A549 treated with GW870086 at 1 μM for 4 hours (cell line): ENCODE measurements around the gene MPLKIP. TPM values are rescaled to one million over a fixed set of nuclear protein-coding genes. Genes with fewer than 3 reads are reported as not detected.

Source experiments
- total RNA-seq: library from RNA; stranded (reverse); fragments of 200-300 nt; extraction: Qiagen RNA extraction; gene quantifications from 5 replicates; pipeline ENCODE4 v1.2.3, GENCODE V29; 2022; ENCODE audit warnings: low read depth

MPLKIP gene
- total RNA-seq = 35.5 to 42.5 TPM (median 40.0 TPM) in 5 replicates

GRCh38 chr7:40134428-40135316 is at the start of gene MPLKIP, which contains the start of gene SUGCT:
Gene MPLKIP (minus strand): TSS chr7:40134622. CDS start chr7:40134567, 55 bp downstream.
Gene SUGCT (plus strand): TSS chr7:40135005.

Other genes starting within 250 kb of the MPLKIP start
- 19.2 to 21.3 TPM (median 20.8 TPM) in 5 replicates for gene CDK13, start 184.4 kb downstream of the MPLKIP start, total RNA-seq
- 0.77 to 2.4 TPM (median 1.0 TPM) in 5 replicates for gene SUGCT, start 383 bp upstream of the MPLKIP start, total RNA-seq